Activated gamma-delta T cell treated with anti-CD3 and anti-CD28 coated beads, Interleukin-2, amount 50 U/mL, for 16 hours (primary cell): Measurements from ENCODE around the gene RAPGEF2.

ENCODE experiments used
- DNase-seq: peaks from one replicate; pipeline ENCODE4 v3.0.0-alpha.2; 2020; ENCODE audit warnings: low read depth

RAPGEF2 gene

DNA sequence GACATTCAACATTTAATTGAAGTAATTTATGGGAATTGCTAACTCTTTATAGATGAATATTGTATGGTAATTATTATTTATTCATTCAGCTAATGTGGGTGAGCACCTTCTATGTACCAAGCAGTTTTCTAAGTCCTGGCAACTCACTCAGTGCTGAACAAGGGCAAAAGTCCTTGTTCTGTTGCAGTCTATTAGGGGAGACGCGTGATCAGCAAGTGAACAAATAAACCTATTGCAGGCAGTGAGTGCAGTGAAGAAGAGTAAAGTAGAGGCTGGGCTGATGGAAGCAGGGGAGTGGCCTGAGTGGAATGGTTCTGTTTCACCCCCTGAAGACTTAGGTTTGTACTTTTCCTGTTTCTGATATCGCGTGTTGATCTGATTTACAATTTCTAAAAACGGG is 214.3 kb downstream of the RAPGEF2 start:
- DNase-seq = no peak

DNA sequence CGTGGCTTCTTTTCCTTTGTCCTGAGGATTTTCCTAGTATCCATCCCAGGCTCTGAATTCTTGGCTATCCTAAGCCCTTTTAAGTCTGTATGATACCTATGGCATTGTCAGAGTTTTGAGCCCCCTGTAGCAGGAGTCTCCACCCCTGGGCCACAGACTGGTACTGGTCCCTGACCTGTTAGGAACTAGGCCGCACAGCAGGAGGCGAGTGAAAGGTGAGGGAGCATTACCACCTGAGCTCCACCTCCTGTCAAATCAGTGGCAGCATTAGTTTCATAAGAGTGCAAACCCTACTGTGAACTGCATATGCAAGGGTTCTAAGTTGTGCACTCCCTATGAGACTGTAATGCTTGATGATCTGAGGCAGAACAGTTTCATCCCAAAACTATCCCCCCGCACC is 216.1 kb downstream of the RAPGEF2 start:
- no peak for DNase-seq

GRCh38 chr4:159326480-159326879 is 223.6 kb downstream of the RAPGEF2 start:
- DNase-seq = no peak

DNA sequence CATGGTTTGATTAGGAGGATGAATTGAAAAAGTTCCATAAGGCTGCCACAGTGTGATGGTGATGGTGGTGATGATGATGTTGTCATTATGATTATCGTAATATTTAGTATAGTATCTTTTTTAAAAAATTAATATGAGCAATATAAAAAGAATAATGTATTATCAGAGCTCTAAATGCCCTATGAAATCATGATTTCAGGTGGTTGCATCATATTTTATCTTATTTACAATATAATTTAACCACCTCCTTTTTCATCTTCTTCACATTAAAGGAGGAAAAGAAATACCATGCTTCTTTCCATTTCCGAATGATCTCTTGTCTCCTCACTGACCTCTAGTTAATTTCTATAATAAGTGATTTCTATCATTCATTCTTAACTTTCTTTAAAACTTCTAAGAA is 225.9 kb downstream of the RAPGEF2 start:
- no peak for DNase-seq

DNA sequence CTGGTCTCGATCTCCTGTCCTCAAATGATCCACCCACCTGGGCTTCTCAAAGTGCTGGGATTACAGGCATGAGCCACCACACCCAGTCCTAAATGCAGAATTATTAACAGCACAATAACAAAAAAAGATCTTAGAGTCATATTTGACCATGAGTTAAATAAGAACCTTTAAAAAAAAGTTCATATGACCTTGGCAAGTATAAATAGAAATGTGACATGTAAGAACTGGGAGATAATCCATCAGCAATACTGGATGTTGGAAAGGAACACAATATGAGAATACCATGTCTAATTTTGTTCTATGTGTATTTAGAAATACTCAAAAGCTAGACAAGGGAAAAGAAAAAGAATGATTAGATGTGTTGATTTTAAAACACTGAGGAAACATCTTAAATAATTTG is 231.6 kb downstream of the RAPGEF2 start:
- no peak for DNase-seq

DNA sequence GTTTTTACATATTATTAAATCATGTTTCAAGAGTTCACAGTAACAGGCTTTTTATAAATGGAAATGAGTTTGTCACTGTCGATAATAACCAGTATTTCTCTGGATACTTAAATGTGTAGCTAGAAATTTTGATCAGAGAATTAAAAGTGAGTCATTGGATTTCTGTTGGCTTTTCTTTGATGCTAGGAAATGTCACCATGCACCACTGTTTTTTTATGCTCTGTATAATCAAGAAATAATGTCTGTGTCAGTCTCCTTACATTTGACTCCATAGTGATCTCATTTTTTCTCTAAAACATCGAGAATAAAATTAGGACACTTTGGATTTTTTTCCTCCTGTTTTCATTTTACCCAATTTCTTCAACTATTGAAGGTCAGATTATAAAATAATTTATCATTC is 234.2 kb downstream of the RAPGEF2 start:
- DNase-seq = no peak

- no peak for DNase-seq
Observed at GRCh38 chr4:159341522-159341921, 238.6 kb downstream of the RAPGEF2 start.

DNA sequence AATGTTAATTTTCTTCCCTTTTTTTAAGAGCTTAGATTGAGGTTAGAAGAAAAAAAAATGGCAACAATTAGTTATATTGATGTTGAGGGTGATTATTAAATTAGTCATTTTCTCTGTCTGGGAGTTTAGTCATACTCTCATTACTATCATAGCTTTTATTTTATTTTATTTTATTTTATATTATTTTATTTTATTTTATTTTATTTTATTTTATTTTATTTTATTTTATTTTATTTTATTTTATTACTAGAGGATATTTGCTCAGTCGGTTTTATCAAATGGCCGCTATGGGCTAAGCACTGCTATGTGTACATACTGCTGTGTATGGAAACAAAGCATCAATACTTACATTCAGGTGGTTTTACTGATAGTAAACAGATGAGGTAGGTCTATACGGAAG is 239.5 kb downstream of the RAPGEF2 start:
- DNase-seq = no peak

- no peak for DNase-seq
Observed at GRCh38 chr4:159343116-159343515, 240.2 kb downstream of the RAPGEF2 start.

DNA sequence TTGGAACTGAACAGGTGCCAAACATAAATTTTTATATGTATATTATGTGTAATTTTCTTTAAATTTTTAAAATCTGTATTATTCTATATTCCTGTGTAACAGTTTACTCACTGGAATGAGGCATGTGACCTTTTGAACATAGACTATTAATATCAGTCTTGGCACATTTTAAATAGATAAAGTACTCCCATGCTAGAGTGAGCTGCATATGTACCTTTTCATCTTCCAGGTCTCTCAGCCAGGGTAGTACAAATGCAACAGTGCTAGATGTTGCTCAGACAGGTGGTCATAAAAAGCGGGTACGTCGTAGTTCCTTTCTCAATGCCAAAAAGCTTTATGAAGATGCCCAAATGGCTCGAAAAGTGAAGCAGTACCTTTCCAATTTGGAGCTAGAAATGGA is 242.0 kb downstream of the RAPGEF2 start:
- DNase-seq = no peak

GRCh38 chr4:159346681-159347080 is 243.8 kb downstream of the RAPGEF2 start:
- no peak for DNase-seq

DNA sequence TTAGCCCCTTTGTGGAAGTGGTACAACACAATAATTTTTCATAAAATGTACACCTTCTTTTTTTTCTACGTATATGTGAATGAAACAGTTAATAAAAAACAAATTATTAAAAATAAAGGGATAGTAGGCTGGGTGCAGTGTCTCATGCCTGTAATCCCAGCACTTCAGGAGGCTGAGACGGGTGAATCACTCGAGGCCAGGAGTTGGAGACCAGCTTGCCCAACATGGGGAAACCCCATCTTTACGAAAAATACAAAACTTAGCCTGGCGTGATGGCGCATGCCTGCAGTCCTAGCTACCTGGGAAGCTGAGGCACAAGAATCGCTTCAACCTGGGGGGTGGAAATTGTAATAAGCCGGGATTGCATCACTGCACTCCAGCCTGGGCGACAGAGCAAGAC is 244.9 kb downstream of the RAPGEF2 start:
- no peak for DNase-seq

DNA sequence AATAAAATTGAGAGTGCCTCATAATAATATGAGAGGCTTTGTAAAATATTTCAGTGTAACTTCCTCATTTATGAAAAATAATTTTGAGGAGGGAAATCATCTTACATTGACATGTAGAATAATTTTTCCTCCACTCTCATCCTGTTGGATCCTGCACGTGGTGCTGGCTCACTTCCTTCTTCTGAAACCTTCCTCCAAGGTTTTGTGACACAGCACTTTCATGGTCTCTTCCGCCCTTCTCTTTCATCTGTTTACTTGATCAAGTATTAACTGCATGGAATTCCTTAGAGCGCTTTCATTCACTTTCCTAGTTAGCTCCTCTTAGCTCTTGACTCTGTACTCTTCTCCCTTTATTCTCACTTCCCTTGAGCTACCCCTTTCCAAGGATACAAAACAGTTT is 246.5 kb downstream of the RAPGEF2 start:
- no peak for DNase-seq

DNA sequence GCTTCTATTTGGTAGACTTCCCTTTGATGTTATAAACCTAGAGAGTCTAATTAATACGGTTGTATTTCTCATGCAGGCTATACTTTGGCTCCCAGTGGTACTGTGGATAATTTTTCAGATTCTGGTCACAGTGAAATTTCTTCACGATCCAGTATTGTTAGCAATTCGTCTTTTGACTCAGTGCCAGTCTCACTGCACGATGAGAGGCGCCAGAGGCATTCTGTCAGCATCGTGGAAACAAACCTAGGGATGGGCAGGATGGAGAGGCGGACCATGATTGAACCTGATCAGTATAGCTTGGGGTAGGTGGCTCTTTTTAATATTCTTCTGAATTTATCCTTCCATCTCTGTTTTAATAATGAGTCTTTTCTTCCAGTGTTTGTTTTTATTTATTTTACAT is 249.7 kb downstream of the RAPGEF2 start:
- no peak for DNase-seq

- DNase-seq = no peak
Observed at GRCh38 chr4:159353422-159354116, 250.7 kb downstream of the RAPGEF2 start.

GRCh38 chr4:159355466-159355865 is 252.6 kb downstream of the RAPGEF2 start:
- DNase-seq = no peak

GRCh38 chr4:159357350-159357749 is 254.5 kb downstream of the RAPGEF2 start:
- DNase-seq = no peak

- no peak for DNase-seq
Observed at GRCh38 chr4:159358226-159358625, 255.3 kb downstream of the RAPGEF2 start.

DNA sequence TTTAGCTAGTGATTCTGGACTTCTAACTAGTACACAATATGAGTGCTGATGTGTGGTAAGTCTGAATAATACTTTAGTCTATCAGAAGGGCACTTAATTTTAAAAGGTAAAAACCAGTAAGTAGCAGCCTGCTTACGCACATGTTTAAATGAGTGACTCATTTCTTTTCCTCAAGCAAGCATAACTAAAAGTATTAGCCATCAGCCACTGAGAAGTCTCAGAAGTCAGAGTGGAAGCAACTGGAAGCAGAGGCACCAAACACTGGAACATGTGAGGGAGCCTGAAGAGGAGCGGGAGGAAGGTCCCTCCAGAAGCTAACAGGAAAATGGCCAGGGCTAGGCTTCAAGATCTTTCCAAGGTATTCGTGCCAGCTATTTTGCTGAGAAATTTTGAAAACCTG is 257.7 kb downstream of the RAPGEF2 start:
- DNase-seq = no peak

- DNase-seq = no peak
Observed at GRCh38 chr4:159363361-159363760, 260.5 kb downstream of the RAPGEF2 start.

GRCh38 chr4:159366966-159367780 is 264.3 kb downstream of the RAPGEF2 start:
- DNase-seq = no peak

DNA sequence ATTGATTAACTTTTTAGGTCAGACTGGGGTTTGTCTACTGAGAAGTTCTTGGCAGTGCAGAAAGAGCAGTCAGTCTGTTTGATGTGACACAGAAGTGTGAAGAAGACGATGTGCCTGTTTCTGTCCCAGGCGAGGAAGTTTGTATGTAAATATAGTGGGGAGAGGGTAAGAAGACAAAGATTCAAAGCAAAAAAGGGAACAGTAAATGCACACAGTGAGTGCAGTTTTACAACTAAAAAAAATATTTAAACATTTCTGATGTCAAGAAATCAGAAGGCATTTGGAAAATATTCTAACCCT is 264.9 kb downstream of the RAPGEF2 start:
- no peak for DNase-seq

GRCh38 chr4:159368320-159368719 is 265.4 kb downstream of the RAPGEF2 start:
- no peak for DNase-seq

GRCh38 chr4:159369256-159369655 is 266.4 kb downstream of the RAPGEF2 start:
- DNase-seq = no peak
